Smooth muscle cell (in vitro differentiated cells): ENCODE measurements around the gene VAMP1. TPM values are rescaled to one million over a fixed set of nuclear protein-coding genes. Genes with fewer than 3 reads are reported as not detected.
A peak's percentile ranks its signal among the peaks of the same experiment; 100 is the strongest.
"Not testable (repeated sequence)": the region's sequence is repeated elsewhere in the genome, so short reads cannot be mapped to it uniquely, and the experiment has no call there.

Experiments
- DNase-seq: peaks from one replicate; lab custom pipeline; 2025; ENCODE audit not compliant: unreplicated experiment; lab: John Stamatoyannopoulos, UW
- H2AFZ ChIP-seq: fragments of 200-600 bp; sonication (generic); 2 replicates; pipeline ENCODE4 v1.6.0; 2016; ENCODE audit warnings: antibody characterized with exemption, low read depth, mild to moderate bottlenecking
- H3F3A ChIP-seq: fragments of 200-600 bp; sonication (generic); 2 replicates; pipeline ENCODE4 v1.6.0; 2017; ENCODE audit warnings: antibody characterized with exemption, low read depth
- H3K27ac ChIP-seq: fragments of 200-600 bp; sonication (generic); 2 replicates; pipeline ENCODE4 v1.5.1; 2016; ENCODE audit warnings: low read depth, mild to moderate bottlenecking
- H3K27me3 ChIP-seq: fragments of 200-600 bp; sonication (generic); 2 replicates; pipeline ENCODE4 v1.6.1; 2016; ENCODE audit warnings: low read depth, mild to moderate bottlenecking
- H3K36me3 ChIP-seq: fragments of 200-600 bp; sonication (generic); 2 replicates; pipeline ENCODE4 v1.5.1; 2016; ENCODE audit warnings: low read depth
- H3K4me1 ChIP-seq: fragments of 200-600 bp; sonication (generic); 2 replicates; pipeline ENCODE4 v1.5.1; 2016; ENCODE audit warnings: low read depth
- H3K4me2 ChIP-seq: fragments of 200-600 bp; sonication (generic); 2 replicates; pipeline ENCODE4 v1.6.0; 2016; ENCODE audit warnings: mild to moderate bottlenecking
- H3K4me3 ChIP-seq: fragments of 200-600 bp; sonication (generic); 2 replicates; pipeline ENCODE4 v1.5.1; 2016; ENCODE audit warnings: mild to moderate bottlenecking
- H3K79me2 ChIP-seq: fragments of 200-600 bp; sonication (generic); 2 replicates; pipeline ENCODE4 v1.6.0; 2016; ENCODE audit warnings: low read depth, mild to moderate bottlenecking
- H3K9ac ChIP-seq: fragments of 200-600 bp; sonication (generic); 2 replicates; pipeline ENCODE4 v1.6.0; 2016; ENCODE audit warnings: low read depth
- H3K9me3 ChIP-seq: fragments of 200-600 bp; sonication (generic); replicated peaks from 2 replicates; pipeline ENCODE4 v1.5.1; 2016; ENCODE audit warnings: low read depth
- H4K20me1 ChIP-seq: fragments of 200-600 bp; sonication (generic); 2 replicates; pipeline ENCODE4 v1.6.0; 2016; ENCODE audit warnings: low read depth
- WGBS: methylation state at CpG from one replicate; pipeline ENCODE4 v1.1.7; 2016; ENCODE audit warnings: low lambda C conversion rate; 5-methylcytosine and 5-hydroxymethylcytosine counted together
- polyA plus RNA-seq: library from polyadenylated mRNA; unstranded; fragments of >200 nt; fragmentation: Nextera tagmentation; extraction: Ambion mirVana; gene quantifications from 2 replicates; pipeline ENCODE4 v1.2.1, GENCODE V29; 2016
- total RNA-seq: library from RNA; depleted of rRNA; stranded (reverse); fragments of >200 nt; gene quantifications from 2 replicates; pipeline ENCODE4 v1.2.3, GENCODE V29; 2014
- TF ChIP-seq, protein P1 (sequence below): fragments of 200-600 bp; sonication (generic); IDR thresholded peaks from 2 replicates; pipeline ENCODE4 v1.5.1; 2017; ENCODE audit warnings: borderline replicate concordance, mild to moderate bottlenecking, antibody characterized with exemption; ENCODE audit not compliant: insufficient read depth, poor library complexity, severe bottlenecking

VAMP1 gene
- total and polyA plus RNA-seq, 2 experiments from 2014 or later = 3.5 to 7.5 TPM

DNA sequence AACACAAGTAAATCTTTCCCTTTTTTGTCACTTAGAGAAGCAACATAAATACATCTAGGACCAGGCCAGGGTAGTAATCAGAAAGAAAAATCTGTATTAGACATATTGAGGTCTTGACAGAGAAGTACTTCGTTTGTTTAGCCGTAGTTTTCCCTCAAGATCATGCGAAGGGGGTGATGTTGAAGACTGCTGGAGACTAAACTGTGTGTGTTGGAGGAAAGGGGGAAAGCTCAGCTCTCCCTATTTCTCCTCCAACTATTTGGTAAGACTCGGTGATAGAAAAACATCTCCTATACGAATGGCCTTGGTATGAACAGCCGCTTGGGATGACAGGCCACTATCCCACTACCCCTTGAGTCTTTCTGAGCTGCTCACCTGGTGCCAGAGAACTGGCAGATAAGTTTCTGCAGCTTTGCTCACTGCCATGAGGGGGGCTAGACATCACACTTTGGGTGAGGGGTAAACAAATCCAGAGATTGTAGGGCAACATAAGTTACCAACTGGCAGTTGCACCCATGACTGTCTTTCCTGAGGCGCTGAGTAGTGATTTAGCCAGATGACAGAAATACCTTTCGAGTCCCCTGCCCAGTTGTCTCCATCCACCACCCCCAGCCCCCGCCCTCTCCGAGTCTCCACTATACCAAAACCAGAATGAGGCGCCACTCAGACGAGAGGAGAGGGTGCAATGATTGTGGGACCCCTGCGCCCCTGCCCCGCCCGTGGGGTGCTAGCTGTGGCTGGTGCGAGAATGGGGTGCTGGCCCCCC, 685 bp downstream of the VAMP1 start:
- no peaks in the 10 kb centered on the region for H3K36me3 ChIP-seq
- peak overlapping the region; percentile 92 for H3K4me2 ChIP-seq
- H3K79me2 ChIP-seq = peaks cover 22% of the 10 kb centered on the region
- 26% methylated on average over 16 of the region's 16 CpGs for WGBS
- H3K9me3 ChIP-seq = no peaks in the 10 kb centered on the region
- TF ChIP-seq, protein P1, sequence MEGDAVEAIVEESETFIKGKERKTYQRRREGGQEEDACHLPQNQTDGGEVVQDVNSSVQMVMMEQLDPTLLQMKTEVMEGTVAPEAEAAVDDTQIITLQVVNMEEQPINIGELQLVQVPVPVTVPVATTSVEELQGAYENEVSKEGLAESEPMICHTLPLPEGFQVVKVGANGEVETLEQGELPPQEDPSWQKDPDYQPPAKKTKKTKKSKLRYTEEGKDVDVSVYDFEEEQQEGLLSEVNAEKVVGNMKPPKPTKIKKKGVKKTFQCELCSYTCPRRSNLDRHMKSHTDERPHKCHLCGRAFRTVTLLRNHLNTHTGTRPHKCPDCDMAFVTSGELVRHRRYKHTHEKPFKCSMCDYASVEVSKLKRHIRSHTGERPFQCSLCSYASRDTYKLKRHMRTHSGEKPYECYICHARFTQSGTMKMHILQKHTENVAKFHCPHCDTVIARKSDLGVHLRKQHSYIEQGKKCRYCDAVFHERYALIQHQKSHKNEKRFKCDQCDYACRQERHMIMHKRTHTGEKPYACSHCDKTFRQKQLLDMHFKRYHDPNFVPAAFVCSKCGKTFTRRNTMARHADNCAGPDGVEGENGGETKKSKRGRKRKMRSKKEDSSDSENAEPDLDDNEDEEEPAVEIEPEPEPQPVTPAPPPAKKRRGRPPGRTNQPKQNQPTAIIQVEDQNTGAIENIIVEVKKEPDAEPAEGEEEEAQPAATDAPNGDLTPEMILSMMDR = no peak
- peak overlapping the region; percentile 38 for H3K9ac ChIP-seq
- H3K27me3 ChIP-seq = no peaks in the 10 kb centered on the region
- peak overlapping the region; percentile 64 for H3K4me3 ChIP-seq
- H3K4me1 ChIP-seq = peaks cover 11% of the 10 kb centered on the region
- H2AFZ ChIP-seq = no peak overlapping the region
- H3F3A ChIP-seq = peaks cover 5% of the 10 kb centered on the region
- H4K20me1 ChIP-seq = peaks cover 14% of the 10 kb centered on the region
- no peak overlapping the region for H3K27ac ChIP-seq
- no peak for DNase-seq

DNA sequence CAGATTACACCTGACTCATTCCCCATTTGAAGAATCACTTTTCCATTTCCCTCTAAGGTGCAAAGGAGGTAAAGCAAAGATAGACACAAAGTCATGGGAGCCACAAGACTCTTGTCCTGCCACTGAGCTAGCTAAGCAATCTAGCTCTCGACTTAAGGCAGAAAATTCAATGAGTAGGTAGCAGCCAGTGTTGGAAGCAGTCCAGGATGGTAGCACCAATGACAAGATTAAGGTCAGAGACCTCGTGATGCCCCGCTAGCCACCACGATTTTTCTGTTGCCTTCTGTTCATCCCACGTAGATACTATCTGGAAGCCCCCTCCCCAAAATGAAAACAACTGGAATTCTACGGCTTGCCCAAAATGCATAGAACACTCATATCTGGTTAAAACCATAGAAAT, 1.4 kb downstream of the VAMP1 start:
- peak overlapping the region; percentile 64 for H3K4me3 ChIP-seq
- WGBS = 91% methylated on average over 6 of the region's 6 CpGs

DNA sequence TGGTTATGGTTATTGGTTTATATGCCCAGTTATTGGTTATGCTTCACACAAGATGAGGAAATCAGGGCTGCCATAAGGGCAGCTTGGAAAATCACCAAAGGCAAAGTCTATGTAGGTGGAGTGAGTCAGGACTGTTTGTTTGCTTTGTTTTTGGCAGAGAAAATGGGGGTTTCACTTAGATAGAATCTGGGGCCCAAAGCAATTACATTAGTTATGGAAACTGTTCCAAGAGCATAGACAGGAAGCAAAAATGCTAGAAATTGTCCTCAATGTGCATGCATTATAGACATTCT, 2.2 kb downstream of the VAMP1 start:
- no peak for DNase-seq
- TF ChIP-seq, protein P1 = no peak
- Histone ChIP-seq H3K27ac (no peak overlapping the region), H3K36me3 (no peaks in the 10 kb centered on the region), H3K4me2 (no peak overlapping the region), H3K27me3 (no peaks in the 10 kb centered on the region), H3K4me3 (no peak overlapping the region), H3F3A (peaks cover 5% of the 10 kb centered on the region), H3K9me3 (no peaks in the 10 kb centered on the region), H2AFZ (no peak overlapping the region), H4K20me1 (peaks cover 14% of the 10 kb centered on the region), H3K79me2 (peaks cover 22% of the 10 kb centered on the region), H3K4me1 (peaks cover 11% of the 10 kb centered on the region), H3K9ac (no peak overlapping the region)

More for the DNA sequence above, 1.4 kb downstream of the VAMP1 start:
- TF ChIP-seq, protein P1 = no peak
- no peak overlapping the region for H3K27ac ChIP-seq
- no peak overlapping the region for H2AFZ ChIP-seq
- H3K4me1 ChIP-seq = peaks cover 11% of the 10 kb centered on the region
- H3K27me3 ChIP-seq = no peaks in the 10 kb centered on the region
- H3K9ac ChIP-seq = no peak overlapping the region
- peaks cover 14% of the 10 kb centered on the region for H4K20me1 ChIP-seq
- peak overlapping the region; percentile 92 for H3K4me2 ChIP-seq
- peaks cover 22% of the 10 kb centered on the region for H3K79me2 ChIP-seq
- no peak for DNase-seq
- no peaks in the 10 kb centered on the region for H3K9me3 ChIP-seq
- no peaks in the 10 kb centered on the region for H3K36me3 ChIP-seq
- peaks cover 5% of the 10 kb centered on the region for H3F3A ChIP-seq

DNA sequence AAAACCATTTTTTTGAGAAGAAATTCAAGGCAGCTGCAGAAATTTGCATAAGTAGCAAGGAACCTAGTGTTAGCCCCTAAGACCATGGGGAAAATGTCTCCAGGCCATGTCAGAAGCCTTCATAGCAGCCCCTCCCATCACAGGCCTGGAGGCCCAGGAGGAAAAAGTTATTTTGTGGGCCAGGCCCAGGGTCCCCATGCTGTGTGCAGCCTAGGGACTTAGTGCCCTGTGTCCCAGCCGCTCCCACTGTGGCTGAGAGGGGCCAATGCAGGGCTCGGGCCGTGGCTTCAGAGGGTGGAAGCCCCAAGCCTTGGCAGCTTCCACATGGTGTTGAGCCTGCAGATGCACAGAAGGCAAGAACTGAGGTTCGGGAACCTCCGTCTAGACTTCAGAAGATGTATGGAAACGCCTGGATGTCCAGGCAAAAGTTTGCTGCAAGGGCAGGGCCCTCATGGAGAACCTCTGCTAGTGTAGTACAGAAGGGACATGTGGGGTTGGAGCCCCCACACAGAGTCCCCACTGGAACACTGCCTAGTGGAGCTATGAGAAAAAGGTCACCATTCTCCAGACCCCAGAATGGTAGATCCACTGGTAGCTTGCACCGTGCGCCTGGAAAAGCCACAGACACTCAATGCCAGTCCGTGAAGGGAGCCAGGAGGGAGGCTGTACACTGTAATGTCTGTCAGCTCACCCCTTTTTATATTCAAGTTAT, 2.8 kb downstream of the VAMP1 start:
- H3F3A ChIP-seq, H3K9me3 ChIP-seq, H3K27me3 ChIP-seq, H2AFZ ChIP-seq, H3K36me3 ChIP-seq, DNase-seq, H3K4me2 ChIP-seq, H3K9ac ChIP-seq, H3K27ac ChIP-seq, H3K4me3 ChIP-seq: not testable (repeated sequence)
- H3K79me2 ChIP-seq = peaks cover 22% of the 10 kb centered on the region
- 96% methylated on average over 9 of the region's 9 CpGs for WGBS
- peaks cover 14% of the 10 kb centered on the region for H4K20me1 ChIP-seq
- peaks cover 11% of the 10 kb centered on the region for H3K4me1 ChIP-seq

DNA sequence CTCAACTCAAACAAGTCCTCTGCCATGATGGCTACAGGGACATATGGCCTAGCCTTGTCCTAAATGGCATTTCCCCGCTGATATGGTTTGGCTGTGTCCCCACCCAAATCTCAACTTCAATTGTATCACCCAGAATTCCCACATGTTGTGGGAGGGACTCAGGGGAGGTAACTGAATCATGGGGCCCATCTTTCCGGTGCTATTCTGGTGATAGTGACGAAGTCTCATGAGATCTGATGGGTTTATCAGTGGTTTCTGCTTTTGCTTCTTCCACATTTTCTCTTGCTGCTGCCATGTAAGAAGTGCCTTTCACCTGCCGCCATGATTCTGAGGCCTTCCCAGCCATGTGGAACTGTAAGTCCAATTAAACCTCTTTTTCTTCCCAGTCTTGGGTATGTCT, 3.7 kb downstream of the VAMP1 start:
- 96% methylated on average over 4 of the region's 4 CpGs for WGBS
- H3K9ac ChIP-seq, H3K36me3 ChIP-seq, H3K4me2 ChIP-seq, H3K9me3 ChIP-seq, H3K27me3 ChIP-seq, H3K4me3 ChIP-seq, H3F3A ChIP-seq, H3K27ac ChIP-seq, H2AFZ ChIP-seq, DNase-seq: not testable (repeated sequence)
- H3K4me1 ChIP-seq = peaks cover 11% of the 10 kb centered on the region
- peaks cover 14% of the 10 kb centered on the region for H4K20me1 ChIP-seq
- H3K79me2 ChIP-seq = peaks cover 22% of the 10 kb centered on the region
